ENCODE data around the gene CORIN.

Gene CORIN

DNA sequence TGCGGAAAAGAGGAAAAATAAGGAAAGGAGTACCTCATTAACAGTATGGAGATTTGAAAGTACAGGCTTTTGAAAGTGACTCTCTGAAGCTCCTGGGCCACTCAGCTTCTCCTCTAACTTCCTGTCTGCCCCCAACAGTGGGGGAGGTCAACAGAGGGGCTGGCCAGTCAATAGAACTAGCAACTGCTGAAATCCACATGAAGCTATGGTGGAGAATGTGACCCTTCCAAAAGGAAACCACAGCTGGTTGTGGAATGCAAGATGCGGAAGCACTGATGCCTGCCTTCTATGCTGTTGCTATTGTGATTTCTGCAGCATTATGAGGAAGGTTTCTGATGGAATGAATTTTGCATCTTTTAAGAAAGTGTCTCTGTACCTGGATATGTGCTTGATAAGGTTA, 2.4 kb downstream of the CORIN start:
- no peak for DNase-seq

DNA sequence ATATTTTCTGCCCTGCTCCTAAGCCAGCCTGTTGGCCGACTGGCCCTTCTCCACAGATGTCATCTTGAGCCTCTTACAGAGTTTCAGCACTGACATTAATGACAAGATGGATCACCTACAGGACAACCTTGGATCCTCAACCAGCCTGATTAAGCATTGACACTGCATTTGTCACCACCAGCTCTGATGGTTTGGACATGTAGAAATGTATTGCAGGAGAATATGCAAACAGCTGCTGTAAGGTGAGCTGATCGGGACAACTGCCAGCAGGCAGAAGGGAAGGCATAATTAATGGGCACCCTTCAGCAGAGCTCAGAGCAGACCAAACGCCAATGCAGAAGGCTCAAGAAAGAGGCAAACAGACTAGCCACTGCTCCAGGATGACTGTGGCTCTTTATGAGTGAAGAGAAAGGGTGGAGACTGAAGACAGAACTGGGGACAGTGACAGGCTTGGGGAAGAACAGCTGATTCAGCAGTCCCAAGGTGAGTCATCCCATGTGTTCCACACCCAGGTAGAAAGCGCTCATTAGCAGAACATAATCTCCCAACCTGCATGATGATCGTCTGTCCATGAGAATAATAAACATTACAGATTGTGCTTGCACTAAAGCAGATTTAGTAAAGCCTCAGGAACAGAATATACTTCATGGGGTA, 6.7 kb downstream of the CORIN start:
- no peak for DNase-seq

DNA sequence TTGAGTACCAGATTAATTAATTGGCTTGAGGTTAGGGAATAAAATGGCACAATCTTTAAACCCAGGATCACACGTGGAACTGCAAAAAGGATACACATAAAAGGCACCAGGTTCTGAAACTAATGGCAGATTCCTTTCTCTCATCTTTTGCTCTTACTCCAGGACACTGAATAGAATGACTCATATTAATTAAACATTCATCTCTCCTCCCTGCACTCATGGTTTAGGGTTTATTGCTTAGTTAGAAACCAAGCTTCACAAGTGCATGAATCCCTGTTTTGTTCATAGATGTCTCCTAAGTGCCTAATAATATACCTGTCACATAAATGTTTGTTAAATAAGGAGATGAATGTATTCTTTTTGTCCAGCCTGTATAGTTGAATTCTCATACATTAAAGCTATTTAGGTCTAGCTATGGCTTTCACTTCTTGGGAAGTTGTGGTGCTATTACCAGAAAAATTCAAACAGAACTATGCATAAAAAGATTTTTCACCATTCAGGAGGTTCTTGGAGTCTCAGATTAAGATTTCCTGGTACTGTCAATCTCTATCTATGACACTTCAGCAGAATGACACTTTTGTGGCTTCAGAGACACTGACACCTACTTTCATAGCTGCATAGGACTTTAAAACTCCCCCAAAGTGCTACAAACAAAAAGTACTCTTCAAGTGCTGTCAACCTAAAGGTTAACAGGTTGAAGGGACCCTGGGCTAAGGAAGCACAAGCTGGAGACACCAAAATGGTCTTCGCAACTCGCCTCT, 7.4 kb downstream of the CORIN start:
- DNase-seq, result no peak

DNA sequence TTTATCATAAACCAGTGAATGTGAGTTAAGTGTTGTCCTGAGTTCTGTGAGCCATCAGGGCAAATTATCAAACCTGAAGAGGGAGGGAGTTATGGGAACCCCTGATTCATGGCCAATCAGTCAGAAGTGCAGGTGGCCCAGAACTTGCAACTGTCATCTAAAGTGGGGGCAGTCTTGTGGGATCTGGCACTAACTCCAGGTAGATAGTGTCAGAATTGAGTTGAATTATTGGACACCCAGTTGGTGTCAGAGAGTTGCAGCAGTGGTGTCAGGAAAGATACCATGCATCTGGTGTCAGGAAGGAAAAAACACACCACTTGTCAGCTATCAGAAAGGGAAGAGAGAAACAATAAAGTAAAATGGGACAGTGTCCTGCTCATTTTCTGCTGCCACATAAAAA, 8.4 kb downstream of the CORIN start:
- DNase-seq, result no peak

DNA sequence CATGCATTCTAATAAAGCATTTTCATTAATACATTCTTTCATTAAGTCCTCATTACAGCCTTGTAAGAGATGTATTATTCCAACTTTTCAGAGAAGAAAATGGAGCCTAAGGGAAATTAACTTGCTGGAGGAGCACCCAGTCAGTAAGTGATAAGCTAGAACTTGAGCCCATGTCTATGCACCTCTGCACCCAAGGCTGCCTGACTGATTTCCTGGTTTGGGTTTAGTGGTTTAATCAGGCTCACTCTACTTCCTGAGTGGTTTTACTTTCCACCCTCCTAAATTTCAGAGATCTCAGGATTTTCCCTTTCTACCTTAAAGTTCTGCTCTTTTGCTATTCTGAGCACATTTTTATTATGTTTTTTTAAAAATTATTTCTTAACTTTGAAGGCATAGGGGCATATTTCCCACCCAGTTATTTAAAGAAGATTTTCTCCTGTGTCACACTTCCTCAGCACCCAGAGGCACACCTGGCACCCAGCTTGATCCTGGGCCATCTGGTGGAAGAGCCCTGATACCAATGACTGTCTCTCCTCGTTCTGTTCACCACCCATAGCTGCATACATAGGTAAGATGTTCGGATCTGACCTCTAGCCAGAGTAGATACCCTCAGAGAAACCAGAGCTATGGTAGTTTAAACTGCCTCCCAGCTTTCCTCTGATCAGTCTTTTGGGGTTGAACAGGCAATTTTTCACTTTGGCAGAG, 10.4 kb downstream of the CORIN start:
- no peak for DNase-seq

DNA sequence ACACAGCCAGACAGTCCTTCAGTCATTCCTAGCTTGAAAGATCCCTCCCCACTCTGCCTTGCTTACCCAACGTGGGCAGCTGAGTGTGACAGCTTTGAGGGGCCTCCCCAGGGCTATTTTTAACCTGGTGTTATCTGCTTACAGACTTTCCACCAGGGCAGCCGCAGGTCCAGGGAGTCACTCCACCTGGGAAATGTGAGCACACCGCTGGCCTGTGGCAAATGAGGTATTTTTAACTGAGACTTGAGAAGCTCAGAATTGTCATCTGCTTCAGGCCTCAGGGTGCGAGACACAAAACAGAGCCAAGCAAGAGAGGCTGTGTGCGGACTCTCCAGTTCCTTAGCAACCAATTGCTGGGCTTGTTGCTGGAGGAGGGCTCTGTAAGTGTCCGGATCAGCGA, 13.0 kb downstream of the CORIN start:
- no peak for DNase-seq

DNA sequence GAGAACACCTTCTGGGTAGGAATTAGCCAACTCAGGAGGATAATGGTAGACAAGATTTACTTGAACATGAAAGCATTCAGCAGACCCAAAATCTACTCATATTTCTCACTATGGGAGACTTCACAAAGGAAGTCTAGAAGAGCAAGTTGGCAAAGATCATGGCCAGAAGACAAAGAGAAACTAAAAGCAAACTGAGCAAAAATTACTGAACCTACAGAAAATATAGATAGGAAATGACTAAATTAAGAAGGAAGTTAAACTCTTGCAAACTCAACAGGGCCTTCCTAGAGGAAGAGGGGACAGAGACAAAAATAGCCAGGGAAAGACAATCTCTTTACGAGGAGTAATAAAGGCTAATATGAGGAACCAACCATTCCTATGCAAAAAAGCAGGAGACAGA, 18.7 kb downstream of the CORIN start:
- no peak for DNase-seq

DNA sequence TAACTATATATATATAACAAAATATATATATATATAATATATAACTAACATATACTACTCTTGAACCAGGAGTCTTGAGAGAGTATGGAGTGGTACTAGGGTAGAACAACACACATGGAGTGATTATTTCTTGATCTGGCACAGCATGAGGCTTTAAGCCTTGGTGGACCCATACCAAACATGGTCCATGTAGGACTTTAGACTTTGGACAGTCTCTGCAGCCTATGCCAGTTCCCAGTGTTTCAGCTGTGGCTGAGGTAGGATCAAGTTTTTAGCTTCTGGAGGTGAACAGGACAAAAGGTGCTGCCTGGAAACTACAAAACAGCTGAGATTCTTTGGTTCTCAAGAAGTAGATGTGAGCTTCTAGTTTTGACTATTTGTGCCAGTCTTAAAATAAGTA, 20.6 kb downstream of the CORIN start:
- DNase-seq, result no peak

DNA sequence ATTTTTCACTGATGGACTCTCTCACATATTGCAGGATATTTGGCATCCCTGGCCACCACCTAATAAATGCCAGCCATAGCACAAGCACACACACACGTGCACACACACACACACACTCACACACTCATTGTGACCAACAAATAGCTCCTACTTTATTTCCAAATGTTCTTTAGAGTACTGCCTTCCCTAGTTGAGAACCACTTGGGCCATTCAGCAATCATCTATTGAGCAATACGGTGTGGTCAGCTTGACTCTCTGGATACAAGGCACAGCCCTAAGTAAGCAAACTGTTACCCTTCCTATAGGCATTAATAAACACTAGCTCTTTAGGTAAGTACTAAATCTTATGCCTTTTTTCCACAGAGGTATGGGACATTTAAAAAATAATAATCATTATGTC, 21.1 kb downstream of the CORIN start:
- no peak for DNase-seq

DNA sequence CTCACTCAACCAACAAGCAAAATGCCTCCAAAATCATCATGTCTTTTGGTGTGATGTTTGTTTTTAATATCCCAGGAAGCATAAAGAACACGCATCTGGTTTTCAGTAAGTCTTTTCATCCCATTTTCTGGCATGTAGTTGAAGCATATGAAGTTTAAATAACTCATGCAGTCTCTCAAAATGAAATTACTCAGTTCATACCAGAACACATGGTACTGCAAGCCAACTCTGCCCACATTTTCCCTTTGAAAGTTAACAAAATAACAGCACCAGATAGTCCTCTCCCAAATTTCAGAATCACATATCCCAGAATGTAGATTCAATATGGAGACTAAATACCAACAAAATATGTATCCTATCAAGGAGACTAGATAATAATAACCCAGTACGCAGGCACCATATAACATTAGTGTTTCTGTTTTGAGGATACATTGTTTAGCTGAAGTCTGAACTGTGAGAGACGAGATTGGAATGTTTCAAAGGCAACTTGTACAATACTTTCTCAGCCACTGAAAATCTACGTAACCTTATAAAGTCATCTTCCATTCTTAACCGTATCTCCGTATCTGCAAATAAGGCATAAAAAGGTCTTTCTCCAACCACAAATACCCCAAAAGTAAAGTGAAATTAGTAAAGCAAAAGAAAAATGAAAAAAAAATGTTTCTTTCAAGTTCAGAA, 23.1 kb downstream of the CORIN start:
- no peak for DNase-seq

DNA sequence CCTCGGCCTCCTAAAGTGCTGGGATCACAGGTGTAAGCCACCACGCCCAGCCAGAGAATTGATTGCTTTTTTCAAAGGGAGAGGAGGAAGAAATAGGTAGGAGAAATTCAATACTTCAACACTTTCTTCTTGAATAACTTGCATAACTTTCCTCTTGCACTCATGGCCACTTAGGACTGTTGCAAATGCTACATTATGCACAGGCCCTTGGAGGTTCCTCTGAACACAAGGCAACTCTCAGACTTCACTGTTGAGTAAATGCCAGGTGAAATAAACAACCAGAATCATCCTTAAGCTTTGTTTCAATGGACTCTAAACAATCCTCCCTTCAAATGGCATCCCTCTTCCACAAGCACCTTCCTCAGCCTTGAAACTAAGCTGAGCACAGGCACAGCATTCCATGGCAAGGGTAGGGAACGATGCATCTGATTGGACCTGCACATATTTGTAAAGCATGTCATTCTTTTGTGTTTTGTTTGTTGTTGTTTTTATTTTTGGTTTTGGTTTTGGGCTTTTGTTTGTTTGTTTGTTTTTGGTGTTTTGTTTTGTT, 28.1 kb downstream of the CORIN start:
- DNase-seq, result no peak

DNA sequence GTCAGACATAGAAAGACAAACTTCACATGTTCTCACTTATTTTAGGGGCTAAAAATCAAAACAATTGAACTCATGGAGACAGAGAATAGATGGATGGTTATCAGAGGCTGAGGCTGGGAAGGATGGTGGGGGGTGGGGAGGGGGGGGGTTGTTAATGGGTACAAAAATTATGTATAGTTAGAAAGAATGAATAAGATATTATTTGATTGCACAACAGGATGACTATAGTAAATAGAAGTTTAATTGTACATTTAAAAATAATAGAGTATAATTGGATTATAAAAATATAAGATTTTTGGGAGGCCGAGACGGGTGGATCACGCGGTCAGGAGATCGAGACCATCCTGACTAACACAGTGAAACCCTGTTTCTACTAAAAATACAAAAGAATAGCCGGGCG, 33.3 kb downstream of the CORIN start:
- no peak for DNase-seq

DNA sequence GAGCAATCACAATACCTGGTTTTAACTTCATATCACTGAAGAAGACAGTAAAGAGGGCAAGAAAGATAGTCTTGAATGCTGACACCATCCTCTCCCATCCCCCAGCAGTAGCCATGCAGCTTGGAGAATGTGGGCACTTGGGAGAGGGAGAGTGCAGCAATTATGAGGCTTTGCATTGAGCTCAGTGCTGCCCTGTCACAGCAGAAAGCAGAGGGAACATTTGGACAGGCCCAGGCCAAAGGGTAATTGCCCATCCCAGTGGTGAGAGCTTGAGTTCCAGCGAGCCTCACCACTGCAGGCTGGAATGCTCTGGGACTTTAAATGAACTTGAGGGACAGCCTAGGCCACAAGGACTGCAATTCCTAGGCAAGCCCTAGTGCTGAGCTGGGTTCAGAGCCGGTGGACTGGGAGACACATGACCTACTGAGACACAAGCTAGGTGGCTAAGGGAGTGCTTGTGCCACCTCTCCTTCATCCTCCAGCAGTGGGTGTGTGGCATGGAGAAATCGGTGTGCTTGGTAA, 36.3 kb downstream of the CORIN start:
- no peak for DNase-seq

DNA sequence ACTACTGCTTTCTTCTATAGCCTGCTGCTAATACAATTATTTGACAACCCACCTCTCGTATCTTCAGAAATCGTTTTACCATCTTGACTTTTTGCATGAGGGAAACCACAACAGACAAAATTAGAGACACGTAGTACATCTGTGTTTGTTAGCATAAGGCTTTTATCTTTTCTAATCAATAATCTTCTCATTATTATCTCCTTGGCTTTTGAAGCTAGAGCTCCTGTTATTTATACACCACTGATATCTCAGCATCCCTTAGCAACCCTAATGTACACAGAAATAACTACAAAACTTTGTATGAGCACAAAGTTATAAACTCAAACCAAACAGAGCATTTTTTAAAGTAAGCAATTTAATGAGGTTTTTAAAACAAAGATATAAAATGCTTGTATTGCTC, 39.7 kb downstream of the CORIN start:
- no peak for DNase-seq

DNA sequence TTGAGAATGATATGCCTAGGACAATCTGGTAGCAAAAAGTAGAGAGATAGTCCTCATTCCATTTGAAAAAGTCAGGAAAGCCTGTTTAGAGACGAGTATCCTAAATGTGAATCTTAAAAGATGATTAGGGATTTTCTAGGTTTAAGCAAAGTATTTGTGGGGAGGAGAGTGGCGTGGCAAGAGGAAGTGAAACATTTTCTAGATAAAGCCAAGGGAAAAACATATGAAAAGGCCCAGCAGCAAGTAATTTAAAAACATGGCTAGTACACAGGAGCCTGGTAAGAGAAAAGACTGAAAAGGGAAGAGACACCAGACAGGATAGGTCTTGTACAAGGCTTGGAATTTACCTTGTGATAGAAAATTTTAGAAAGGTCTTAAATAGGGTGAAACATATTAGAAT, 45.9 kb downstream of the CORIN start:
- DNase-seq, result no peak

DNA sequence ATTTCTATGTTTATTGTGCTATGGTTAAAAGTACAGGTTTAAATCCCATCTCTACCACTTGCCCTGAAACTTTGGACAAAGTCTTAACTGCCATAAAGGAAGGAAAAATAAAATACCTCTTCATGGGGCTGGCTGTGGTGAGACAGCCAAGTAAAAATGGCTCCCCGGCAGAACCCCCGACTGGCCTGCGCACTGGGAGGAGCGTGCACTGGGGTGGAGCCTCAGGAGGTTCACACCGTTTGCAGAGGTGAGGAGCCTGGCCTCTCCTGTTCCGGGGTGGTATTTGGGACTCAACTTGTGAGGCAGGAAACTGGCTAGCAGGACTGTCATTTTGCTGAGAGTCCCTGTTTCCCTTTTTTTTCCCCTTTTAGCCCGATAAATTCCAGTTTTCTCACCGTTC, 47.8 kb downstream of the CORIN start:
- DNase-seq, result no peak

DNA sequence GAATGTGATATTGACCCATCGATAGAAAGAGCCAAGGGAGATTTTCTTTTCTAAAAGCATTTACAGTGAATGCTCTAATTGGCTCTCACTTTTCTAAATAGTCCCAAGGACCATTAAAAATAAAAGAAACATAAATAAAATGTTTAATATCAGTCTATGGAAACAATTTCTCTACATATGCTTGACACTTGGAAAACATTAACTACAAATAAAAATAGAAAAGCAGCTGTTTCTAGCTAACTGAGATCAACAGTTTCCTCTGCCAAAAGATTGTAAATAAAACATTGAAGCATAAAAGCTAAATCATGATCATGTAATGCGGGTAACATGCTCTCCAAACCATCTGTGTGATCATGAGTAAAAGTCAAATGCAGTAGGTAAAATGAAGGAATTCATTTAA, 49.7 kb downstream of the CORIN start:
- no peak for DNase-seq

DNA sequence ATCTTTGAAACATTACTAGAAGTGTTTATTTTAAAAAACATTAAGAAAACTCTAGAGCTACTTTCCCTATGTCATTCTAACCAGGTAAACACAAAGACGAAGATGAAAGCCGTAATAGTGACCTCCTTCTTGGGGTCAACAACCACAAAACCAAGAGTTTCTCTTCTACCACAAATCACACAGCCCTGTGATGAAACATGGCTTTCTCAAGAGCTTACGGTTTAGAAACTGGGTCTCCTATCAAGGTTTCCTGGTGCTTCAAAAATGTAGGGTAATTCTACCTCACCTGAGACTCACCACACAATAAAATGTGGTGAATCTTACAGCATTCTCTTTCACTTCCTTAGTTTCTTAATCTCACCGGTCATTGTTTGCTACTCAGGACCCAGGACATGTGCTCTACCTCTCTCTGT, 50.9 kb downstream of the CORIN start:
- DNase-seq, result no peak

DNA sequence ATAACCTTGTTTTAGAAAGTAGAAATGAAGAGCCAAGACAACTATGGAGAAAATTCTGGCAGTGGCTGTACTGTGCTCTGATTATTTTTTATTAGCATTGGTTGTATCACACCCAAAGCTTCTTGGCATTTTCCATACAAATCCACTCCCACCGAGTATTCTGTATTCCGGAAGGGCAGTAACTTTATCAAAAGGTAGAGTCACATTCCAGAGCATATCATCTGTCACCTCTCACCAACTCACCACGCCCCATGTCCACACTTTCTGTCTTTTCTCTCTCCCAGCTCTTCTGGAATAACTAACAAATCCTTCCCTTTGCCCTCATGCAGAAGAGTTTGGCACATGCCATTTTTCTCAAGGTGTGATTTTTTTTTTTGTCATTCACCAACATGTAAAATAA, 52.7 kb downstream of the CORIN start:
- no peak for DNase-seq

DNA sequence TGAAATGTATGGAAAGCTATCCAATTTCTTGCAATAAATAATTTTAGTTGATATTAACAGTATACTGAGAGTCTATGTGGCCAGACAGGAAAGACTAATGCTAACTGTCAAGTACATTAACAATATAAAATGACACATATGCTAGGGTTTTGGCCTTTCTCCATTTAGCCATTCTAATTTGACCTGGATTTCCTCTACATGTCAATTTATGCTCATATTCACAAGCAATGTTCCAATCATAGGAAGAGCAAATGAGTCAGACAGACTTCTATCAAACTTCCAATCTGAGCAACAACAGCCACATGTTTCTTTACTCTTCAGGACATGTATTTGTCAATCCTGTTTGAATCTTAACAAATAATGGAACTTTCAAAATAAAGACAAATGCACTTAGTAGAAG, 53.6 kb downstream of the CORIN start:
- no peak for DNase-seq

DNA sequence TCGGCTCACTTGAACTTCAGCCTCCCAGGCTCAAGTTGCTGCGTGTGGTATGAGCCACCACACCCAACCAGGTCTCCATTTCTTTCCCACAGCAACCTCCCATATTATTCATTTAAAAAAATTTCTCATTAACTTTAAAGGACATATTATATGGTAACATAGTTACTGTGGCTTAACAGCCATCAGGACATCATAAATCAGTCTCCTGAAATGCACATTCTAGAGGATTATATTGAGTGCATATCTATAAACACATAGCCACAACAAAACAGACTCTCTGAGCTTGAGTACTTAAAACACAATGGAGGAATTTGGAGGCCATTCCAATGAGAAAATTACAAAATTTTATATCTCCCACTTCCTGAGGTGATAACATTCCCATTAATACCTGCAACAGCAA, 61.5 kb downstream of the CORIN start:
- no peak for DNase-seq

DNA sequence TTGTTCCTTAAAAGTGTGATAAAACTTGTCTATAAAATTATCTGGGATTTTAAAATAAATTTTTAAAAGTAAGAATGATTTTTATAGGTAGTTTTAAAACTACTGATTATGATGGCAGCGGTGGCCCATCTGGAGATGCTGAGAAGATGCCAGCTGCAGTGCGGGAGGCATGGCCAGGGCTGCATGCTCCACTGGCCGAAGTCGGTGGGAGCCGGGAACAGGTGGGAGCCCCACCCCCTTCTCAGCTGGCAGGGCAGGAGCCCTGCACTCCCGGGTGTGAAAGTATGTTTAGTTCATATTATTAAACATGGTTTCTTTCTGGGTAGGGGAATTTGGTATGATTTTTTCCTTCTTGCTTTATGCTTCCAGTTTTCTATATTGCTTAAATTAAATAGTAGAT, 63.8 kb downstream of the CORIN start:
- DNase-seq, result no peak

DNA sequence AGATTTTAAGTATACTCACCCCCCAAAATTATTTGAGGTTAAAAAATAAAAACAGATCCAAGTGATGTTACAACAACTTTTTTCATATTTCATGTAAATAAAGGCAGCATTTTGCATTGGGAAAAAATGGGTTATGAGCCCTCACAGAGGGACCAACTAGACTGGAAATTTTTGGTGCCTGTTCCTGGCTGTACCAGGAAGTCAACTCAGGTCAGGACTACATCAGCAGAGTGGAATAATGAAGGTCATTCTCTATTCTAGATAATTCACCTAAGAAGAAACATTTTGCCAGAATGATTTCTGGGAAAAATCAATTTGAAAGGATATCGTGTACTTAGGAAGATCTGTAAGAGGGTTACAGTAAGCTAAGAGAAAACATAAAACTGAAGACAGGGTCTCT, 66.8 kb downstream of the CORIN start:
- DNase-seq, result no peak

All from central memory CD4-positive, alpha-beta T cell (primary cell).